Ascending aorta (tissue), 2 donors: ENCODE measurements around the gene KDM4D. TPM values are rescaled to one million over a fixed set of nuclear protein-coding genes. Genes with fewer than 3 reads are reported as not detected.

Experiments used
- DNase-seq, 2 donors: peaks; one replicate each; pipeline ENCODE4 v3.0.0-alpha.2; 2019; ENCODE audit warnings: low spot score in 2 of 2
- H3K27ac ChIP-seq, 2 donors: fragments of 200-600 bp; sonication (generic); one replicate each; pipeline ENCODE4 v1.5.1; 2016 to 2017; ENCODE audit warnings: mild to moderate bottlenecking in 1 of 2
- H3K27me3 ChIP-seq: fragments of 200-600 bp; sonication (generic); one replicate; pipeline ENCODE4 v1.5.1; 2017
- H3K36me3 ChIP-seq, 2 donors: fragments of 200-600 bp; sonication (generic); one replicate each; pipeline ENCODE4 v1.5.1; 2016
- H3K4me1 ChIP-seq, 2 donors: fragments of 200-600 bp; sonication (generic); one replicate each; pipeline ENCODE4 v1.5.1; 2016 to 2017; ENCODE audit warnings: mild to moderate bottlenecking in 1 of 2
- H3K4me3 ChIP-seq, 2 donors: fragments of 200-600 bp; sonication (generic); one replicate each; pipeline ENCODE4 v1.5.1; 2016 to 2017; ENCODE audit warnings: mild to moderate bottlenecking in 1 of 2
- H3K9me3 ChIP-seq, 2 donors: fragments of 200-600 bp; sonication (generic); one replicate each; pipeline ENCODE4 v1.5.1; 2016
- CTCF ChIP-seq, 3 experiments: fragments of 200-600 bp in 2 of 3; fragments of 450-650 bp in 1 of 3; sonication (generic) in 2 of 3; IDR thresholded peaks; one replicate each; pipeline ENCODE4 v1.5.1; 2016 to 2019; ENCODE audit warnings: antibody characterized with exemption in 3 of 3, mild to moderate bottlenecking in 1 of 3, moderate library complexity in 1 of 3
- intact Hi-C: fragments of 100-400 bp; cut with DNase I; formaldehyde crosslinking; loops from one replicate; pipeline ENCODE4 v1.15.1; 2023
- total RNA-seq: library from RNA; depleted of rRNA; stranded (reverse); fragments of >200 nt; gene quantifications from one replicate; pipeline ENCODE4 v1.1.0, GENCODE V29; 2016

The KDM4D gene
- total RNA-seq, 1 donor from 2014 or later: not detected

- Histone ChIP-seq H3K27ac (no peak overlapping the region), H3K4me1 (no peaks in the 10 kb centered on the region), H3K27me3 (no peaks in the 10 kb centered on the region), H3K9me3 (no peaks in the 10 kb centered on the region), H3K4me3 (no peak overlapping the region), H3K36me3 (peaks cover 57 to 60% of the 10 kb centered on the region in 2 donors)
- intact Hi-C loops: no loop called here
- DNase-seq: no peak
- no peak for TF ChIP-seq CTCF (IDR thresholded peaks at IDR 0.05)
These were observed 13.0 kb upstream of the KDM4D start for GRCh38 chr11:94960488-94960887.

- no peaks in the 10 kb centered on the region for H3K9me3 ChIP-seq
- no peak overlapping the region for H3K4me3 ChIP-seq
- no peak overlapping the region for H3K27ac ChIP-seq
- peaks cover 64 to 68% of the 10 kb centered on the region in 2 donors for H3K36me3 ChIP-seq
- no peak for TF ChIP-seq CTCF (IDR thresholded peaks at IDR 0.05)
- intact Hi-C loops: no loop called here
- H3K27me3 ChIP-seq: no peaks in the 10 kb centered on the region
- no peak for DNase-seq
- no peaks in the 10 kb centered on the region for H3K4me1 ChIP-seq
These were observed 12.3 kb upstream of the KDM4D start for GRCh38 chr11:94961255-94961654.

- intact Hi-C loops: no loop called here
- no peaks in the 10 kb centered on the region for H3K4me1 ChIP-seq
- DNase-seq: no peak
- no peaks in the 10 kb centered on the region for H3K9me3 ChIP-seq
- H3K36me3 ChIP-seq: peaks cover 92 to 96% of the 10 kb centered on the region in 2 donors
- H3K27ac ChIP-seq: no peak overlapping the region
- H3K27me3 ChIP-seq: no peaks in the 10 kb centered on the region
- no peak overlapping the region for H3K4me3 ChIP-seq
- no peak for TF ChIP-seq CTCF (IDR thresholded peaks at IDR 0.05)
These were observed 8.6 kb upstream of the KDM4D start for GRCh38 chr11:94964934-94965333.

GRCh38 chr11:94968334-94968958, 5.1 kb upstream of the KDM4D start:
- H3K36me3 ChIP-seq: peaks cover 76 to 77% of the 10 kb centered on the region in 2 donors
- H3K27ac ChIP-seq: no peak overlapping the region
- no peaks in the 10 kb centered on the region for H3K9me3 ChIP-seq
- no peak overlapping the region for H3K4me3 ChIP-seq
- H3K27me3 ChIP-seq: no peaks in the 10 kb centered on the region
- peak in 2 of 3 experiments; percentile 25 to 39 for TF ChIP-seq CTCF (IDR thresholded peaks at IDR 0.05)
- H3K4me1 ChIP-seq: peaks cover 0 to 8% of the 10 kb centered on the region in 2 donors
- intact Hi-C loops: no loop called here
- DNase-seq: no peak

- no peak for DNase-seq
- intact Hi-C loops: loop anchor here (1.0 to 10.0 kb wide), 8 partner anchors 96 to 1420 kb away; partner anchors contain the start of genes AMOTL1, FAM76B, JRKL and SESN3
- Histone ChIP-seq H3K27ac (peak overlapping the region in 1 of 2 donors; percentile 76), H3K27me3 (no peaks in the 10 kb centered on the region), H3K9me3 (no peaks in the 10 kb centered on the region), H3K4me1 (peaks cover 0 to 8% of the 10 kb centered on the region in 2 donors), H3K36me3 (peaks cover 38% of the 10 kb centered on the region in 2 donors), H3K4me3 (peak overlapping the region; percentile 69 to 96)
- no peak for TF ChIP-seq CTCF (IDR thresholded peaks at IDR 0.05)
These were observed 810 bp upstream of the KDM4D start for GRCh38 chr11:94972700-94973098.
